SK-N-SH treated with all-trans-retinoic acid at 6 μM for 48 hours (cell line): ENCODE data around the gene KCNH2.

ENCODE experiments used
- ATAC-seq: fragments of 200-7000 bp; cut with Tn5 transposase; 3 replicates; pipeline ENCODE4 v1.9.1; 2020; ENCODE audit warnings: mild to moderate bottlenecking, moderate library complexity
- ARNTL ChIP-seq: fragments of 450-650 bp; formaldehyde crosslinking; IDR thresholded peaks from 2 replicates; pipeline ENCODE4 v1.5.0; 2020; ENCODE audit warnings: low read depth, mild to moderate bottlenecking, moderate library complexity, borderline replicate concordance
- BACH2 ChIP-seq: fragments of 250-450 bp; sonication (Bioruptor Pico); IDR thresholded peaks from 2 replicates; pipeline ENCODE4 v1.9.0; 2021; ENCODE audit warnings: mild to moderate bottlenecking, borderline replicate concordance
- CSDC2 ChIP-seq: fragments of 250-450 bp; sonication (Bioruptor Pico); IDR thresholded peaks from 2 replicates; pipeline ENCODE4 v1.5.0; 2020; ENCODE audit warnings: mild to moderate bottlenecking, moderate library complexity
- GLIS3 ChIP-seq: fragments of 250-450 bp; sonication (Bioruptor Pico); IDR thresholded peaks from 2 replicates; pipeline ENCODE4 v1.5.0; 2020; ENCODE audit warnings: mild to moderate bottlenecking, moderate library complexity
- OSR1 ChIP-seq: fragments of 250-450 bp; sonication (Bioruptor Pico); IDR thresholded peaks from 2 replicates; pipeline ENCODE4 v1.8.0; 2022; ENCODE audit warnings: moderate library complexity, mild to moderate bottlenecking, inconsistent platforms
- PPARA ChIP-seq: fragments of 250-450 bp; sonication (Bioruptor Pico); IDR thresholded peaks from 2 replicates; pipeline ENCODE4 v1.5.0; 2020; ENCODE audit warnings: mild to moderate bottlenecking, borderline replicate concordance
- RARB ChIP-seq: fragments of 250-450 bp; sonication (Bioruptor Pico); IDR thresholded peaks from 2 replicates; pipeline ENCODE4 v1.8.0; 2021; ENCODE audit warnings: mild to moderate bottlenecking, moderate library complexity
- SNAI2 ChIP-seq: fragments of 250-450 bp; sonication (Bioruptor Pico); IDR thresholded peaks from 2 replicates; pipeline ENCODE4 v1.5.0; 2020; ENCODE audit warnings: mild to moderate bottlenecking, moderate library complexity
- TCF4 ChIP-seq: fragments of 250-450 bp; sonication (Bioruptor Pico); IDR thresholded peaks from 2 replicates; pipeline ENCODE4 v1.8.0; 2021; ENCODE audit warnings: mild to moderate bottlenecking, moderate library complexity, borderline replicate concordance
- TOX ChIP-seq: fragments of 250-450 bp; sonication (Bioruptor Pico); IDR thresholded peaks from 2 replicates; pipeline ENCODE4 v1.8.0; 2021; ENCODE audit warnings: mild to moderate bottlenecking, moderate library complexity, borderline replicate concordance
- TSHZ2 ChIP-seq: fragments of 250-450 bp; sonication (Bioruptor Pico); IDR thresholded peaks from 2 replicates; pipeline ENCODE4 v1.5.0; 2020; ENCODE audit warnings: mild to moderate bottlenecking, moderate library complexity
- ZC3H10 ChIP-seq: fragments of 250-450 bp; sonication (Bioruptor Pico); IDR thresholded peaks from 2 replicates; pipeline ENCODE4 v1.5.1; 2021; ENCODE audit warnings: mild to moderate bottlenecking, moderate library complexity
- ZFP3 ChIP-seq: fragments of 250-450 bp; sonication (Bioruptor Pico); IDR thresholded peaks from 2 replicates; pipeline ENCODE4 v1.5.0; 2020; ENCODE audit warnings: mild to moderate bottlenecking, moderate library complexity
- ZFP30 ChIP-seq: fragments of 450-650 bp; formaldehyde crosslinking; IDR thresholded peaks from 2 replicates; pipeline ENCODE4 v1.5.0; 2022; ENCODE audit warnings: mild to moderate bottlenecking, moderate library complexity
- ZNF565 ChIP-seq: fragments of 450-650 bp; formaldehyde crosslinking; conservative IDR thresholded peaks from 2 replicates; pipeline ENCODE4 v1.5.0; 2020; ENCODE audit warnings: low read depth, mild to moderate bottlenecking, moderate library complexity
- ZNF70 ChIP-seq: fragments of 450-650 bp; formaldehyde crosslinking; IDR thresholded peaks from 2 replicates; pipeline ENCODE4 v1.5.0; 2020; ENCODE audit warnings: mild to moderate bottlenecking, moderate library complexity
- ZNF8 ChIP-seq: fragments of 450-650 bp; formaldehyde crosslinking; IDR thresholded peaks from 2 replicates; pipeline ENCODE4 v1.5.0; 2020; ENCODE audit warnings: mild to moderate bottlenecking, moderate library complexity
- TF ChIP-seq, protein P1 (sequence below): fragments of 250-450 bp; sonication (Bioruptor Pico); IDR thresholded peaks from 2 replicates; pipeline ENCODE4 v1.5.1; 2021; ENCODE audit warnings: mild to moderate bottlenecking, moderate library complexity
- TF ChIP-seq, protein P2 (sequence below): fragments of 250-450 bp; sonication (Bioruptor Pico); IDR thresholded peaks from 2 replicates; pipeline ENCODE4 v1.8.0; 2021; ENCODE audit warnings: low read depth, mild to moderate bottlenecking, moderate library complexity, borderline replicate concordance
- TF ChIP-seq, protein P3 (sequence below): fragments of 250-450 bp; sonication (Bioruptor Pico); IDR thresholded peaks from 2 replicates; pipeline ENCODE4 v1.5.1; 2020; ENCODE audit warnings: low read depth, mild to moderate bottlenecking, moderate library complexity
- TF ChIP-seq, protein P4 (sequence below): fragments of 250-450 bp; sonication (Bioruptor Pico); IDR thresholded peaks from 2 replicates; pipeline ENCODE4 v1.8.0; 2020; ENCODE audit warnings: mild to moderate bottlenecking, moderate library complexity, borderline replicate concordance

The KCNH2 gene

DNA sequence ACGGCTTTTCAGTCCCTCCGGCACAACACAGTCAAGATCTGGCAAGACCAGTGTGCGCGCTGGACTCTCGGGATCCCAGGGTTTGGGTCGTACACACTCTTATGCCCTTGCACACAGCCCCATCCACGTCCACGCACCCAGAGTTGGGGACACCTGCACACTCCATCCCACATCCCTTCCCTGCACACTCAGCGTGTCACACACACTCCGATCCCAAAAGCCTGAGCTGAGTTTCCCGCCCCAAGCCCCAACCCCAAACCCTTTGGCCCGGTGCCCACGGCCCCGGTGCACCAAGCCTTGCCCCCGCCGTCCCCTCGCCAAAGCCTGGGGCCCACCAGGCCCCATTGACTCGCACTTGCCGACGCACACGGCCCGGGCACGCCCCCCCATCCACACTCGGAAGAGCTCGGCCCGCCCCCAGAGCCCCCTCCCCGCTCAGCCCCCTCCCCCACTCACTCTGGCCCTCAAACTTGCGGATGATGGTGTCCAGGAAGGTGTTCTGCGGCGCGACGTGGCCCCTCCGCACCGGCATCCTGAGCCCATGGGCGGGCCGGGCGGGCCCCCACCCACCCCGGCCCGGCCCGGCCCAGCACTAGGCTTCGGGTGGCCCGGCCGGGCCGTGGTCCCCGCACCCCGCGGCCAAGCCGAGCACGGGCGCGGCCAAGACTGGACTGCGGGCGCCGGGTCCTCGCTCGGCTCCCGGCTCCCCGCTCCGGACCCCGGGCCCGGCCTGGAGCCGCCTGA, 567 bp downstream of the KCNH2 start:
- no peak for ATAC-seq
- TF ChIP-seq BACH2 (CRISPR knock-in tag) (no peak), TOX (CRISPR knock-in tag) (no peak), ZC3H10 (no peak), ARNTL (no peak), ZFP3 (CRISPR knock-in tag) (no peak), ZNF565 (CRISPR knock-in tag) (no peak), SNAI2 (CRISPR knock-in tag) (no peak)
- TF ChIP-seq, protein P1, sequence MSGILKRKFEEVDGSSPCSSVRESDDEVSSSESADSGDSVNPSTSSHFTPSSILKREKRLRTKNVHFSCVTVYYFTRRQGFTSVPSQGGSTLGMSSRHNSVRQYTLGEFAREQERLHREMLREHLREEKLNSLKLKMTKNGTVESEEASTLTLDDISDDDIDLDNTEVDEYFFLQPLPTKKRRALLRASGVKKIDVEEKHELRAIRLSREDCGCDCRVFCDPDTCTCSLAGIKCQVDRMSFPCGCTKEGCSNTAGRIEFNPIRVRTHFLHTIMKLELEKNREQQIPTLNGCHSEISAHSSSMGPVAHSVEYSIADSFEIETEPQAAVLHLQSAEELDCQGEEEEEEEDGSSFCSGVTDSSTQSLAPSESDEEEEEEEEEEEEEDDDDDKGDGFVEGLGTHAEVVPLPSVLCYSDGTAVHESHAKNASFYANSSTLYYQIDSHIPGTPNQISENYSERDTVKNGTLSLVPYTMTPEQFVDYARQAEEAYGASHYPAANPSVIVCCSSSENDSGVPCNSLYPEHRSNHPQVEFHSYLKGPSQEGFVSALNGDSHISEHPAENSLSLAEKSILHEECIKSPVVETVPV (CRISPR knock-in tag): no peak
- TF ChIP-seq, protein P2, sequence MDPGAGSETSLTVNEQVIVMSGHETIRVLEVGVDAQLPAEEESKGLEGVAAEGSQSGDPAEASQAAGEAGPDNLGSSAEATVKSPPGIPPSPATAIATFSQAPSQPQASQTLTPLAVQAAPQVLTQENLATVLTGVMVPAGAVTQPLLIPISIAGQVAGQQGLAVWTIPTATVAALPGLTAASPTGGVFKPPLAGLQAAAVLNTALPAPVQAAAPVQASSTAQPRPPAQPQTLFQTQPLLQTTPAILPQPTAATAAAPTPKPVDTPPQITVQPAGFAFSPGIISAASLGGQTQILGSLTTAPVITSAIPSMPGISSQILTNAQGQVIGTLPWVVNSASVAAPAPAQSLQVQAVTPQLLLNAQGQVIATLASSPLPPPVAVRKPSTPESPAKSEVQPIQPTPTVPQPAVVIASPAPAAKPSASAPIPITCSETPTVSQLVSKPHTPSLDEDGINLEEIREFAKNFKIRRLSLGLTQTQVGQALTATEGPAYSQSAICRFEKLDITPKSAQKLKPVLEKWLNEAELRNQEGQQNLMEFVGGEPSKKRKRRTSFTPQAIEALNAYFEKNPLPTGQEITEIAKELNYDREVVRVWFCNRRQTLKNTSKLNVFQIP: no peak
- TF ChIP-seq, protein P3, sequence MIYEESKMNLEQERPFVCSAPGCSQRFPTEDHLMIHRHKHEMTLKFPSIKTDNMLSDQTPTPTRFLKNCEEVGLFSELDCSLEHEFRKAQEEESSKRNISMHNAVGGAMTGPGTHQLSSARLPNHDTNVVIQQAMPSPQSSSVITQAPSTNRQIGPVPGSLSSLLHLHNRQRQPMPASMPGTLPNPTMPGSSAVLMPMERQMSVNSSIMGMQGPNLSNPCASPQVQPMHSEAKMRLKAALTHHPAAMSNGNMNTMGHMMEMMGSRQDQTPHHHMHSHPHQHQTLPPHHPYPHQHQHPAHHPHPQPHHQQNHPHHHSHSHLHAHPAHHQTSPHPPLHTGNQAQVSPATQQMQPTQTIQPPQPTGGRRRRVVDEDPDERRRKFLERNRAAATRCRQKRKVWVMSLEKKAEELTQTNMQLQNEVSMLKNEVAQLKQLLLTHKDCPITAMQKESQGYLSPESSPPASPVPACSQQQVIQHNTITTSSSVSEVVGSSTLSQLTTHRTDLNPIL (CRISPR knock-in tag): no peak
- TF ChIP-seq, all 23 proteins: peak for 0

DNA sequence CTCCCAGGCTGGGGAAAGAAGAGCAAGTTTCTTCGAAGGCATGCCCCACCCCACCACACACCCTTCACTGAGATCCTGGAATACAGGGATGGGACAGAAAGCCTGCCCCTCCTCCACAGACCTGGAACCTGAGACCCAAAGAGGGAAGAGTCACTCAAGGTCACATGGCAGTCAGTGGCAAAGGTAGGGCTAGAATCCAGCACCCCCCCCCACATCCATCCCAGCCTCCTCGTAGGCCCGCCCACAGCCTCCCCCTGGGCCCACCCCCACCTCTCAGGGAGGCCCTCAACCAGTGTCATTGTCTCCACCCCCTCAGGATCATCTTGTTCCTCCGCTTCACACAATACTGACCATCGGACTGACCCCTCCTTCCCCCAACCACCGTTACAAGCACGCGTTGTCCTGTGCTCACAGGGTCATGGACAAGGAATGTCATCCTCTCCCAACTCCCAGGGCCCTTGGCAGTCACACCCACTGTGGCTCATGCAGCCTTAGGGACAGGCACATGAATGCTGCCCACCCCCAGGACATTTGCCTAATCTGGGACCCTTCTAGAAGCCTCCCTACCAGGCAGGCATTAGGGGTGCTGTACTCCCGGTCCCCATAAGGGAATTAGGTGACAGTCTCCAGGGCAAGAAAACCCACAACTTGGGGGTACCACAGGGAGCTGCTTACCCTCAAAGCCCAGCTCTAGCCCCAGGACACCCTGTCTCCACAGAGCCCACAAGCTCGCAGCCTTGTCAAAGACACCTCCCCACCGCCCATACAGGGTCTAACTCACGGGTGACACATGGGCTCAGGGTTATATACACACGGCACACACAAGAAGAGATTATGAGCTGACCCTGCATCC, 1.4 kb downstream of the KCNH2 start:
- ATAC-seq: no peak; the same call in 2 of the 3 replicates
- no peak for TF ChIP-seq ZC3H10
- no peak for TF ChIP-seq ZNF70 (CRISPR knock-in tag)
- TF ChIP-seq, protein P2: no peak
- no peak for TF ChIP-seq TOX (CRISPR knock-in tag)
- no peak for TF ChIP-seq BACH2 (CRISPR knock-in tag)
- no peak for TF ChIP-seq RARB (CRISPR knock-in tag)
- no peak for TF ChIP-seq OSR1 (CRISPR knock-in tag)
- no peak; the same call in 1 of the 2 replicates for TF ChIP-seq GLIS3 (CRISPR knock-in tag)
- TF ChIP-seq TCF4 (CRISPR knock-in tag): no peak
- TF ChIP-seq, protein P3 (CRISPR knock-in tag): no peak
- TF ChIP-seq ZNF565 (CRISPR knock-in tag): no peak
- no peak for TF ChIP-seq PPARA
- no peak for TF ChIP-seq ZFP30
- TF ChIP-seq ZNF8 (CRISPR knock-in tag): no peak
- TF ChIP-seq, protein P4, sequence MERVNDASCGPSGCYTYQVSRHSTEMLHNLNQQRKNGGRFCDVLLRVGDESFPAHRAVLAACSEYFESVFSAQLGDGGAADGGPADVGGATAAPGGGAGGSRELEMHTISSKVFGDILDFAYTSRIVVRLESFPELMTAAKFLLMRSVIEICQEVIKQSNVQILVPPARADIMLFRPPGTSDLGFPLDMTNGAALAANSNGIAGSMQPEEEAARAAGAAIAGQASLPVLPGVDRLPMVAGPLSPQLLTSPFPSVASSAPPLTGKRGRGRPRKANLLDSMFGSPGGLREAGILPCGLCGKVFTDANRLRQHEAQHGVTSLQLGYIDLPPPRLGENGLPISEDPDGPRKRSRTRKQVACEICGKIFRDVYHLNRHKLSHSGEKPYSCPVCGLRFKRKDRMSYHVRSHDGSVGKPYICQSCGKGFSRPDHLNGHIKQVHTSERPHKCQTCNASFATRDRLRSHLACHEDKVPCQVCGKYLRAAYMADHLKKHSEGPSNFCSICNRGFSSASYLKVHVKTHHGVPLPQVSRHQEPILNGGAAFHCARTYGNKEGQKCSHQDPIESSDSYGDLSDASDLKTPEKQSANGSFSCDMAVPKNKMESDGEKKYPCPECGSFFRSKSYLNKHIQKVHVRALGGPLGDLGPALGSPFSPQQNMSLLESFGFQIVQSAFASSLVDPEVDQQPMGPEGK (CRISPR knock-in tag): no peak
- TF ChIP-seq TSHZ2 (CRISPR knock-in tag): no peak
- TF ChIP-seq CSDC2: no peak
